Keratinocyte (primary cell): ENCODE results near the gene CISD3. TPM values are rescaled to one million over a fixed set of nuclear protein-coding genes. Genes with fewer than 3 reads are reported as not detected.

Experiments
- DNase-seq: peaks from one replicate; pipeline ENCODE4 v3.0.0-alpha.2; 2011; ENCODE audit warnings: low read depth, missing footprints, low spot score
- FAIRE-seq: peaks from 2 replicates; lab custom pipeline; 2011; peaks lifted over from hg19 to GRCh38; lab: Jason Lieb, UNC
- H2AFZ ChIP-seq: 2 replicates; pipeline ENCODE4 v1.6.0; 2012; ENCODE audit warnings: low read length, control low read depth, inconsistent platforms; ENCODE audit not compliant: control insufficient read depth
- H3K27ac ChIP-seq: 2 replicates; pipeline ENCODE4 v1.5.1; 2011; ENCODE audit warnings: low read length; ENCODE audit not compliant: control insufficient read depth, insufficient read depth
- H3K27me3 ChIP-seq: 3 replicates; pipeline ENCODE4 v1.6.0; 2011; ENCODE audit warnings: low read length; ENCODE audit not compliant: control insufficient read depth, insufficient read depth; ENCODE audit errors: extremely low read depth
- H3K36me3 ChIP-seq, 2 experiments: 2 replicates in 1 of 2; 3 replicates in 1 of 2; pipeline ENCODE4 v1.5.1; 2011; ENCODE audit warnings: low read length in 2 of 2, mild to moderate bottlenecking in 1 of 2; ENCODE audit not compliant: control insufficient read depth in 2 of 2, insufficient read depth in 2 of 2; ENCODE audit errors: extremely low read depth in 1 of 2
- H3K4me1 ChIP-seq: 3 replicates; pipeline ENCODE4 v1.5.1; 2011; ENCODE audit warnings: low read length; ENCODE audit not compliant: control insufficient read depth, insufficient read depth; ENCODE audit errors: extremely low read depth
- H3K4me2 ChIP-seq: 3 replicates; pipeline ENCODE4 v1.6.0; 2011; ENCODE audit warnings: low read depth, low read length; ENCODE audit not compliant: control insufficient read depth, insufficient read depth; ENCODE audit errors: extremely low read depth
- H3K4me3 ChIP-seq, 3 experiments: fragments of 200-600 bp in 1 of 3; sonication (generic) in 1 of 3; 2 replicates in 2 of 3; 3 replicates in 1 of 3; pipeline ENCODE4 v1.5.1; 2011 to 2016; ENCODE audit warnings: low read length in 3 of 3, mild to moderate bottlenecking in 3 of 3, control low read depth in 2 of 3, inconsistent platforms in 1 of 3, low read depth in 1 of 3, mixed read lengths in 1 of 3, mixed run types in 1 of 3, moderate library complexity in 1 of 3; ENCODE audit not compliant: control insufficient read depth in 2 of 3, insufficient read depth in 2 of 3; ENCODE audit errors: extremely low read depth in 1 of 3
- H3K79me2 ChIP-seq: 2 replicates; pipeline ENCODE4 v1.6.0; 2012; ENCODE audit warnings: low read length; ENCODE audit not compliant: control insufficient read depth, insufficient read depth
- H3K9ac ChIP-seq: 3 replicates; pipeline ENCODE4 v1.6.0; 2011; ENCODE audit warnings: low read length; ENCODE audit not compliant: control insufficient read depth, insufficient read depth; ENCODE audit errors: extremely low read depth
- H3K9me1 ChIP-seq: 3 replicates; pipeline ENCODE4 v1.6.0; 2011; ENCODE audit warnings: low read length; ENCODE audit not compliant: control insufficient read depth, insufficient read depth; ENCODE audit errors: extremely low read depth
- H3K9me3 ChIP-seq: 2 replicates; pipeline ENCODE4 v1.5.1; 2012; ENCODE audit warnings: low read depth, low read length; ENCODE audit not compliant: control insufficient read depth
- H4K20me1 ChIP-seq: 3 replicates; pipeline ENCODE4 v1.6.0; 2011; ENCODE audit warnings: low read length; ENCODE audit not compliant: control insufficient read depth, insufficient read depth; ENCODE audit errors: extremely low read depth
- EZH2 ChIP-seq: IDR thresholded peaks from one replicate; pipeline ENCODE4 v1.6.1; 2012; ENCODE audit warnings: inconsistent platforms, mild to moderate bottlenecking, low read length, moderate library complexity
- dilution Hi-C: fragments of 300-500 bp; cut with MboI; formaldehyde crosslinking; loops from one replicate; pipeline ENCODE4 v1.7.0; 2020; ENCODE audit warnings: low sequenced_read_pairs; ENCODE audit not compliant: extremely low pct_ligation_motif_present
- polyA plus RNA-seq, 5 experiments: library from polyadenylated mRNA; depleted of rRNA in 3 of 5; stranded (reverse) in 3 of 5; stranded (forward) in 1 of 5; unstranded in 1 of 5; fragments of >200 nt; gene quantifications; 1 replicate in 1 of 5; 2 replicates in 3 of 5; 3 replicates in 1 of 5; pipeline versions ENCODE4 v1.2.1 to v1.2.3, GENCODE V29; 2011 to 2012; ENCODE audit warnings: missing spikeins in 2 of 5, low read depth in 1 of 5, low replicate concordance in 1 of 5
- TF ChIP-seq, protein P1 (sequence below), 3 experiments: IDR thresholded peaks in 1 of 3; conservative IDR thresholded peaks in 1 of 3; optimal IDR thresholded peaks in 1 of 3; 2 replicates in 2 of 3; 3 replicates in 1 of 3; pipeline versions ENCODE3 to v1.5.1; 2011; ENCODE audit warnings: low read length in 3 of 3, mild to moderate bottlenecking in 3 of 3, moderate library complexity in 2 of 3, control low read depth in 1 of 3, inconsistent platforms in 1 of 3; ENCODE audit not compliant: insufficient read depth in 2 of 3; ENCODE audit errors: extremely low read depth in 1 of 3

CISD3 gene
- polyA plus RNA-seq, 1 donor (not counting 4 experiments of a cell fraction or from before 2014, with no cell fraction given): 17.1 TPM

- peaks cover 42% of the 10 kb centered on the region for H3K79me2 ChIP-seq
- H3K9me3 ChIP-seq: no peaks in the 10 kb centered on the region
- peak overlapping the region; percentile 45 for H3K27ac ChIP-seq
- peak overlapping the region; percentile 29 for H3K9ac ChIP-seq
- dilution Hi-C loops: no loop called here
- TF ChIP-seq, protein P1, sequence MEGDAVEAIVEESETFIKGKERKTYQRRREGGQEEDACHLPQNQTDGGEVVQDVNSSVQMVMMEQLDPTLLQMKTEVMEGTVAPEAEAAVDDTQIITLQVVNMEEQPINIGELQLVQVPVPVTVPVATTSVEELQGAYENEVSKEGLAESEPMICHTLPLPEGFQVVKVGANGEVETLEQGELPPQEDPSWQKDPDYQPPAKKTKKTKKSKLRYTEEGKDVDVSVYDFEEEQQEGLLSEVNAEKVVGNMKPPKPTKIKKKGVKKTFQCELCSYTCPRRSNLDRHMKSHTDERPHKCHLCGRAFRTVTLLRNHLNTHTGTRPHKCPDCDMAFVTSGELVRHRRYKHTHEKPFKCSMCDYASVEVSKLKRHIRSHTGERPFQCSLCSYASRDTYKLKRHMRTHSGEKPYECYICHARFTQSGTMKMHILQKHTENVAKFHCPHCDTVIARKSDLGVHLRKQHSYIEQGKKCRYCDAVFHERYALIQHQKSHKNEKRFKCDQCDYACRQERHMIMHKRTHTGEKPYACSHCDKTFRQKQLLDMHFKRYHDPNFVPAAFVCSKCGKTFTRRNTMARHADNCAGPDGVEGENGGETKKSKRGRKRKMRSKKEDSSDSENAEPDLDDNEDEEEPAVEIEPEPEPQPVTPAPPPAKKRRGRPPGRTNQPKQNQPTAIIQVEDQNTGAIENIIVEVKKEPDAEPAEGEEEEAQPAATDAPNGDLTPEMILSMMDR (optimal IDR thresholded peaks at IDR 0.05 in 1 of 3, IDR thresholded peaks at IDR 0.05 in 1 of 3, conservative IDR thresholded peaks at IDR 0.05 in 1 of 3; ENCODE audit: extremely low read depth in 1 of 3, insufficient read depth in 2 of 3, low read length in 3 of 3): no peak
- no peak for TF ChIP-seq EZH2
- peaks cover 2% of the 10 kb centered on the region for H3K9me1 ChIP-seq
- no peak for DNase-seq
- peaks cover 26% of the 10 kb centered on the region for H3K4me1 ChIP-seq
- FAIRE-seq: no peak
- peaks cover 2 to 17% of the 10 kb centered on the region in 2 experiments for H3K36me3 ChIP-seq
- no peaks in the 10 kb centered on the region for H3K27me3 ChIP-seq
- H4K20me1 ChIP-seq: peaks cover 2% of the 10 kb centered on the region
- peak overlapping the region; percentile 87 for H3K4me2 ChIP-seq
- H3K4me3 ChIP-seq: peak overlapping the region; percentile 16 to 100 (median 29)
- H2AFZ ChIP-seq: peak overlapping the region; percentile 3
Measured at GRCh38 chr17:38751144-38751807, 21.1 kb downstream of the CISD3 start.

DNA sequence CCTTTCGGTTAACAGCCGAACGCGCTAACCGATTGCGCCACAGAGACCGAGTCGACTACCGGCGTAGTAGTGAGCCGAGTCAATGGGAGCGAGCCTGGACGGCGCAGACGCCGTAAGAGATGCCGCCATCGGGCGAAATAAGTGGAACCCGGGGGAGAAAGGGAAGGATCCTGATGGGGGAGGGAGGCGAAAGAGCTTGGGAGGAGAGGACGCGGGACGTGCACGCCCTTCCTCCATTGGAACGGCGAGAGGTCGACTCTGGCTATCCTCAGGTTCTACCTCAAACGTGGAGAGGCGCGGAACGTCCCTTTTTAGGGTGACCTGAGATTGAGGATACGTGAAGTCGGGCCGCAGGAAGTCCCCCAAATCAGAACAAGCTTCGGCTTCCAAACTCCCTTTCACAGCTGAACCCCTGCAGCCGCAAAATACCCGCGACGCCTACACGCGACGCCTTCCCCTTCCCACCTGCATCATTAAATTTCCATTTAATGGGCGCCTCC is 21.7 kb downstream of the CISD3 start:
- Histone ChIP-seq H3K9me3 (no peaks in the 10 kb centered on the region), H4K20me1 (peaks cover under 1% of the 10 kb centered on the region), H3K4me3 (peak overlapping the region; percentile 78 to 100 (median 97)), H3K4me1 (peaks cover 21% of the 10 kb centered on the region), H3K27ac (peak overlapping the region; percentile 92), H3K9ac (peak overlapping the region; percentile 94), H3K4me2 (peak overlapping the region; percentile 87), H3K27me3 (no peaks in the 10 kb centered on the region), H3K9me1 (no peaks in the 10 kb centered on the region), H2AFZ (peak overlapping the region; percentile 65), H3K36me3 (peaks cover 2 to 20% of the 10 kb centered on the region in 2 experiments), H3K79me2 (peaks cover 36% of the 10 kb centered on the region)
- TF ChIP-seq, protein P1 (optimal IDR thresholded peaks at IDR 0.05 in 1 of 3, IDR thresholded peaks at IDR 0.05 in 1 of 3, conservative IDR thresholded peaks at IDR 0.05 in 1 of 3; ENCODE audit: extremely low read depth in 1 of 3, insufficient read depth in 2 of 3, low read length in 3 of 3): no peak
- no peak for TF ChIP-seq EZH2
- FAIRE-seq (no peak), DNase-seq (no peak)
- dilution Hi-C loops: no loop called here
